ENCODE data around the gene BTBD9.

Gene BTBD9

GRCh38 chr6:38323216-38323615 is 316.5 kb downstream of the BTBD9 start:
- DNase-seq: no peak

- DNase-seq: no peak
Measured at GRCh38 chr6:38322138-38322537, 317.6 kb downstream of the BTBD9 start.

GRCh38 chr6:38320843-38321242 is 318.9 kb downstream of the BTBD9 start:
- DNase-seq: no peak

- no peak for DNase-seq
Measured at GRCh38 chr6:38320358-38320757, 319.4 kb downstream of the BTBD9 start.

- no peak for DNase-seq
Measured at GRCh38 chr6:38319256-38320212, 320.2 kb downstream of the BTBD9 start.

- DNase-seq: no peak
Measured at GRCh38 chr6:38316099-38316868, 323.4 kb downstream of the BTBD9 start.

- DNase-seq: no peak
Measured at GRCh38 chr6:38311201-38311600, 328.5 kb downstream of the BTBD9 start.

- no peak for DNase-seq
Measured at GRCh38 chr6:38310061-38310460, 329.7 kb downstream of the BTBD9 start.

- no peak for DNase-seq
Measured at GRCh38 chr6:38307740-38308139, 332.0 kb downstream of the BTBD9 start.

GRCh38 chr6:38306931-38307330 is 332.8 kb downstream of the BTBD9 start:
- no peak for DNase-seq

GRCh38 chr6:38305995-38306681 is 333.6 kb downstream of the BTBD9 start:
- no peak for DNase-seq

GRCh38 chr6:38302838-38303237 is 336.9 kb downstream of the BTBD9 start:
- DNase-seq: no peak

GRCh38 chr6:38302081-38302480 is 337.6 kb downstream of the BTBD9 start:
- DNase-seq: no peak

- DNase-seq: no peak
Measured at GRCh38 chr6:38290133-38290799, 349.5 kb downstream of the BTBD9 start.

- no peak for DNase-seq
Measured at GRCh38 chr6:38287487-38287886, 352.2 kb downstream of the BTBD9 start.

GRCh38 chr6:38284802-38285394 is 354.8 kb downstream of the BTBD9 start:
- no peak for DNase-seq

- DNase-seq: no peak
Measured at GRCh38 chr6:38283734-38284362, 355.9 kb downstream of the BTBD9 start.

- no peak for DNase-seq
Measured at GRCh38 chr6:38282911-38283310, 356.8 kb downstream of the BTBD9 start.

- DNase-seq: no peak
Measured at GRCh38 chr6:38281126-38281525, 358.6 kb downstream of the BTBD9 start.

- DNase-seq: no peak
Measured at GRCh38 chr6:38279963-38280588, 359.7 kb downstream of the BTBD9 start.

GRCh38 chr6:38279423-38279822 is 360.3 kb downstream of the BTBD9 start:
- no peak for DNase-seq
